Measurements from ENCODE around the gene IPO11.

Gene IPO11

GRCh38 chr5:62603934-62604333 is 191.4 kb downstream of the IPO11 start:
- no peak for TF ChIP-seq EZH2 (IDR thresholded peaks at IDR 0.05; ENCODE audit: borderline replicate concordance, low read length)
- TF ChIP-seq CTCF (IDR thresholded peaks at IDR 0.05; ENCODE audit: low read length): no peak
- no peak overlapping the region for H2AFZ ChIP-seq (ENCODE audit: low read length)

GRCh38 chr5:62605638-62606037 is 193.1 kb downstream of the IPO11 start:
- Histone ChIP-seq H3K4me3 (ENCODE audit: low read depth, low read length, poor library complexity, severe bottlenecking) (no peak overlapping the region), H3K9me3 (ENCODE audit: low read length) (no peaks in the 10 kb centered on the region), H3K4me2 (ENCODE audit: low read length) (no peak overlapping the region), H3K79me2 (ENCODE audit: insufficient read depth, low read length) (no peaks in the 10 kb centered on the region), H3K9ac (ENCODE audit: low read length) (no peak overlapping the region), H3K27ac (ENCODE audit: low read depth, low read length, poor library complexity, severe bottlenecking) (no peak overlapping the region), H2AFZ (ENCODE audit: low read length) (no peak overlapping the region), H3F3A (ENCODE audit: insufficient read depth, low read length) (no peaks in the 10 kb centered on the region), H3K36me3 (ENCODE audit: insufficient read depth, low read length) (peaks cover 14% of the 10 kb centered on the region; the same call in 1 of the 2 replicates), H3K9me2 (ENCODE audit: low read depth, low read length) (no peaks in the 10 kb centered on the region), H4K20me1 (ENCODE audit: insufficient read depth, low read length) (no peaks in the 10 kb centered on the region), H3K4me1 (ENCODE audit: insufficient read depth, low read length, severe bottlenecking) (no peaks in the 10 kb centered on the region), H3K27me3 (ENCODE audit: insufficient read depth, low read length) (no peaks in the 10 kb centered on the region)
- TF ChIP-seq EZH2 (IDR thresholded peaks at IDR 0.05; ENCODE audit: borderline replicate concordance, low read length) (no peak), CTCF (IDR thresholded peaks at IDR 0.05; ENCODE audit: low read length) (no peak)

More at GRCh38 chr5:62603934-62604333, 191.4 kb downstream of the IPO11 start:
- Histone ChIP-seq H3K4me1 (ENCODE audit: insufficient read depth, low read length, severe bottlenecking) (no peaks in the 10 kb centered on the region), H3F3A (ENCODE audit: insufficient read depth, low read length) (no peaks in the 10 kb centered on the region), H3K4me2 (ENCODE audit: low read length) (no peak overlapping the region), H3K27me3 (ENCODE audit: insufficient read depth, low read length) (no peaks in the 10 kb centered on the region), H3K27ac (ENCODE audit: low read depth, low read length, poor library complexity, severe bottlenecking) (no peak overlapping the region), H3K4me3 (ENCODE audit: low read depth, low read length, poor library complexity, severe bottlenecking) (no peak overlapping the region), H3K9me3 (ENCODE audit: low read length) (no peaks in the 10 kb centered on the region), H3K79me2 (ENCODE audit: insufficient read depth, low read length) (no peaks in the 10 kb centered on the region), H3K9ac (ENCODE audit: low read length) (no peak overlapping the region), H3K36me3 (ENCODE audit: insufficient read depth, low read length) (peaks cover 6% of the 10 kb centered on the region; the same call in 1 of the 2 replicates), H3K9me2 (ENCODE audit: low read depth, low read length) (no peaks in the 10 kb centered on the region), H4K20me1 (ENCODE audit: insufficient read depth, low read length) (no peaks in the 10 kb centered on the region)

- no peaks in the 10 kb centered on the region for H3K27me3 ChIP-seq (ENCODE audit: insufficient read depth, low read length)
These were observed 194.3 kb downstream of the IPO11 start for GRCh38 chr5:62606878-62607277.

More at GRCh38 chr5:62606878-62607277, 194.3 kb downstream of the IPO11 start:
- Histone ChIP-seq H3K9ac (ENCODE audit: low read length) (no peak overlapping the region), H3K27ac (ENCODE audit: low read depth, low read length, poor library complexity, severe bottlenecking) (no peak overlapping the region), H2AFZ (ENCODE audit: low read length) (no peak overlapping the region), H3K4me2 (ENCODE audit: low read length) (no peak overlapping the region), H3K79me2 (ENCODE audit: insufficient read depth, low read length) (no peaks in the 10 kb centered on the region), H3K9me2 (ENCODE audit: low read depth, low read length) (no peaks in the 10 kb centered on the region), H3K4me3 (ENCODE audit: low read depth, low read length, poor library complexity, severe bottlenecking) (no peak overlapping the region), H4K20me1 (ENCODE audit: insufficient read depth, low read length) (no peaks in the 10 kb centered on the region), H3K9me3 (ENCODE audit: low read length) (no peaks in the 10 kb centered on the region), H3K4me1 (ENCODE audit: insufficient read depth, low read length, severe bottlenecking) (no peaks in the 10 kb centered on the region), H3K36me3 (ENCODE audit: insufficient read depth, low read length) (peaks cover 14% of the 10 kb centered on the region; the same call in 1 of the 2 replicates), H3F3A (ENCODE audit: insufficient read depth, low read length) (no peaks in the 10 kb centered on the region)
- TF ChIP-seq CTCF (IDR thresholded peaks at IDR 0.05; ENCODE audit: low read length) (no peak), EZH2 (IDR thresholded peaks at IDR 0.05; ENCODE audit: borderline replicate concordance, low read length) (no peak)

All from OCI-LY1 (cell line).